Lower lobe of right lung (tissue), 2 donors: ENCODE data around the gene CHRND. TPM values are rescaled to one million over a fixed set of nuclear protein-coding genes. Genes with fewer than 3 reads are reported as not detected.

Experiments
- ATAC-seq, 2 donors: fragments of 200-7000 bp; cut with Tn5 transposase; one replicate each; pipeline ENCODE4 v1.9.1; 2020 to 2022; ENCODE audit warnings: mild to moderate bottlenecking in 2 of 2, moderate library complexity in 2 of 2
- DNase-seq: peaks from one replicate; pipeline ENCODE4 v3.0.0-alpha.2; 2020
- H3K27ac ChIP-seq: fragments of 200-600 bp; one replicate; pipeline ENCODE4 v1.8.0; 2022
- H3K27me3 ChIP-seq: fragments of 200-600 bp; one replicate; pipeline ENCODE4 v1.8.0; 2022; ENCODE audit warnings: low read depth
- H3K36me3 ChIP-seq: fragments of 200-600 bp; one replicate; pipeline ENCODE4 v1.8.0; 2022; ENCODE audit warnings: mild to moderate bottlenecking
- H3K4me1 ChIP-seq: fragments of 200-600 bp; one replicate; pipeline ENCODE4 v1.8.0; 2022
- H3K4me3 ChIP-seq: fragments of 200-600 bp; one replicate; pipeline ENCODE4 v1.8.0; 2022; ENCODE audit warnings: mild to moderate bottlenecking
- H3K9me3 ChIP-seq: fragments of 200-600 bp; one replicate; pipeline ENCODE4 v1.8.0; 2022
- CTCF ChIP-seq: fragments of 200-600 bp; IDR thresholded peaks from one replicate; pipeline ENCODE4 v1.8.0; 2022; ENCODE audit warnings: antibody characterized with exemption, mild to moderate bottlenecking
- intact Hi-C: fragments of 100-400 bp; cut with DNase I; formaldehyde crosslinking; loops from one replicate; pipeline ENCODE4 v1.11.0; 2022
- total RNA-seq: library from RNA; stranded (reverse); fragmentation: NEBNext Ultra II Directional; extraction: Animal tissue kit (Norgen Biotek cat#: 25700); gene quantifications from one replicate; pipeline ENCODE4 v1.2.1, GENCODE V29; 2021
- donor health status: DM: no; HTN: yes; CAD: no; lungs with severe emphysema.

CHRND gene
- total RNA-seq, 1 donor from 2014 or later = not detected

GRCh38 chr2:232519581-232520438, 6.2 kb upstream of the CHRND start, which contains the start of gene PRSS56:
PRSS56 (plus strand) TSS chr2:232520388; CDS start chr2:232520599, 211 bp downstream.
- peaks cover 23% of the 10 kb centered on the region for H3K4me1 ChIP-seq
- no peak within 1 kb of the TSS for H3K4me3 ChIP-seq
- DNase-seq (no peak), ATAC-seq (no peak)
- peaks cover 58% of the 10 kb centered on the region for H3K27me3 ChIP-seq
- intact Hi-C loops = no loop called here
- no peak for TF ChIP-seq CTCF
- H3K27ac ChIP-seq = no peak within 1 kb of the TSS
- H3K9me3 ChIP-seq = no peaks in the 10 kb centered on the region
- no peaks in the 10 kb centered on the region for H3K36me3 ChIP-seq

DNA sequence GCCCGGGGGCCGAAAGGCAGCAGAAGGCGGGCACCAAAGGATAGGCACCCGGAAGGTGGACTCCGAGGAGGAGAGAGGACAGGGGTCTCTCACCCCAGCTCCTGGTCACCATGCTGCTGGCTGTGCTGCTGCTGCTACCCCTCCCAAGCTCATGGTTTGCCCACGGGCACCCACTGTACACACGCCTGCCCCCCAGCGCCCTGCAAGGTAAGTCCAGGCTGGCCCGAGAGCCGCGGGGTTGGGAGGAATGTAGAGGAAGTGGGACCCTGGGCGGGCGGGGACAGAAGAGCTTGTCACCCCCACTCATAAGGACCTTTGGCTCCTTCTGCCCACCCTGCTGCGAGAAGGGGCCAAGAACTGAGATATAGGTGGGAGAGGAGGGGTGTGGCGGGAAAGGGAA, 5.5 kb upstream of the CHRND start:
- Histone ChIP-seq H3K27me3 (peaks cover 64% of the 10 kb centered on the region), H3K4me1 (peaks cover 23% of the 10 kb centered on the region), H3K27ac (no peak overlapping the region), H3K36me3 (no peaks in the 10 kb centered on the region), H3K4me3 (no peak overlapping the region), H3K9me3 (no peaks in the 10 kb centered on the region)
- intact Hi-C loops = no loop called here
- ATAC-seq = no peak
- no peak for DNase-seq
- TF ChIP-seq CTCF = no peak

DNA sequence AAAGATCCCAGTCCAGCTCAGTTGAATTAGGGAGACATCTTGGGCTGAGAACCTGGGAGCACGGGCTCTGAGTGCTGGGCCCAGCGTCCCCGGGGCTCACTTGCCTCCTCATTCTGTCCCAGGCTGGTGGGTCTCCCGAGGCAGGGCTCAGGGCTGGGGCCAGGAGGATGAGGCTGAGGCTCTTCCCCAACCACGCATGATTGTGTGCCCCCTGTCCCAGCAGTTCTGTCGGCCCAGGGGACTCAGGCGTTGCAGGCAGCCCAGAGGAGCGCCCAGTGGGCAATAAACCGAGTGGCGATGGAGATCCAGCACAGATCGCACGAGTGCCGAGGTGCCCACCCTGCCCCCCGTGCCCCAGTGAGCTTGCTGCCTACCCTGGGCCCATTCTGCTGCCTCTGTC, 4.9 kb upstream of the CHRND start:
- no peak for TF ChIP-seq CTCF
- intact Hi-C loops = no loop called here
- ATAC-seq = no peak

GRCh38 chr2:232521959-232522622, 3.9 kb upstream of the CHRND start:
- Histone ChIP-seq H3K27ac (no peak overlapping the region), H3K4me1 (peaks cover 23% of the 10 kb centered on the region), H3K27me3 (peaks cover 78% of the 10 kb centered on the region), H3K36me3 (no peaks in the 10 kb centered on the region), H3K4me3 (peak overlapping the region; percentile 20), H3K9me3 (no peaks in the 10 kb centered on the region)
- ATAC-seq (peak; percentile 64 to 73), DNase-seq (peak; percentile 72)
- intact Hi-C loops = no loop called here
- peak; percentile 91 for TF ChIP-seq CTCF

More for the DNA sequence above, 4.9 kb upstream of the CHRND start:
- Histone ChIP-seq H3K4me3 (no peak overlapping the region), H3K27me3 (peaks cover 69% of the 10 kb centered on the region), H3K9me3 (no peaks in the 10 kb centered on the region), H3K4me1 (peaks cover 23% of the 10 kb centered on the region), H3K36me3 (no peaks in the 10 kb centered on the region), H3K27ac (no peak overlapping the region)
- DNase-seq = no peak

- intact Hi-C loops = no loop called here
- H3K4me3 ChIP-seq = peak overlapping the region; percentile 20
- H3K27ac ChIP-seq = no peak overlapping the region
- peaks cover 82% of the 10 kb centered on the region for H3K27me3 ChIP-seq
- no peak for TF ChIP-seq CTCF
- no peak for ATAC-seq
- H3K4me1 ChIP-seq = peaks cover 23% of the 10 kb centered on the region
- no peaks in the 10 kb centered on the region for H3K9me3 ChIP-seq
- H3K36me3 ChIP-seq = no peaks in the 10 kb centered on the region
- DNase-seq = no peak
Measured at GRCh38 chr2:232522623-232523401, 3.1 kb upstream of the CHRND start.
